Neutrophil (primary cell): Measurements from ENCODE around the gene NALCN.

Experiments
- H3K27ac ChIP-seq: fragments of 200-600 bp; sonication (generic); 2 replicates; pipeline ENCODE4 v1.5.1; 2016; ENCODE audit warnings: mild to moderate bottlenecking, moderate library complexity
- H3K27me3 ChIP-seq: fragments of 200-600 bp; sonication (generic); 2 replicates; pipeline ENCODE4 v1.6.0; 2016; ENCODE audit warnings: mild to moderate bottlenecking
- H3K36me3 ChIP-seq: fragments of 200-600 bp; sonication (generic); 2 replicates; pipeline ENCODE4 v1.5.1; 2017
- H3K4me1 ChIP-seq, 2 experiments: fragments of 200-600 bp in 1 of 2; sonication (generic) in 1 of 2; 1 replicate in 1 of 2; 2 replicates in 1 of 2; pipeline versions ENCODE4 v1.5.1 to v1.6.1; 2013 to 2016; ENCODE audit warnings: low read depth in 1 of 2, low read length in 1 of 2, mild to moderate bottlenecking in 1 of 2, moderate library complexity in 1 of 2; ENCODE audit not compliant: control insufficient read depth in 1 of 2, insufficient read depth in 1 of 2
- H3K4me3 ChIP-seq, 2 experiments: fragments of 200-600 bp in 1 of 2; sonication (generic) in 1 of 2; 1 replicate in 1 of 2; 2 replicates in 1 of 2; pipeline ENCODE4 v1.5.1; 2013 to 2016; ENCODE audit warnings: low read depth in 1 of 2, low read length in 1 of 2, mild to moderate bottlenecking in 1 of 2, moderate library complexity in 1 of 2
- H3K9me3 ChIP-seq: fragments of 200-600 bp; sonication (generic); 2 replicates; pipeline ENCODE4 v1.5.1; 2016
- CTCF ChIP-seq: fragments of 200-600 bp; sonication (generic); IDR thresholded peaks from 2 replicates; pipeline ENCODE4 v1.5.1; 2016; ENCODE audit warnings: antibody characterized with exemption

Gene NALCN

GRCh38 chr13:101390461-101390860 is 25.8 kb downstream of the NALCN start:
- Histone ChIP-seq H3K36me3 (no peaks in the 10 kb centered on the region), H3K27ac (no peak overlapping the region)

DNA sequence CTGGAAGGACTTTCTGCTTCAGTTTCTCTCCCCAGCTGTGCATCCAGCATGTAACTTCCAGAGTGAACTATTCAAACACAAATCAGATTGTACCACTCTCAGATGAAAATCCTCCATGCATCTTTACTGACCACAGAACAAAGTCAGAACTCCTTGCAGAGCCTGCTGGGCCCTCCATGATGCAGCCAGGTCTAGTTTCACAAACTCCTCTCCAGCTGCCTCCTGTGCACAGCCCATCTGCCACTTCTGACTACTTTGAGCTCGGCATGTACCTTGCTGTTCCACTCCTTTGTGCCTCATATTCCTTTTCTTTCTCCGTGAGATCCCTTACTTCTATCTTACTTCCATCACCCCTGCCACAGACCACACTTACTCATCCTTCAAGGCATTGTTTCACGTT is 31.4 kb downstream of the NALCN start:
- no peak for TF ChIP-seq CTCF
- no peaks in the 10 kb centered on the region for H3K9me3 ChIP-seq
- no peak overlapping the region for H3K4me3 ChIP-seq
- no peak overlapping the region for H3K27ac ChIP-seq
- H3K4me1 ChIP-seq, result no peaks in the 10 kb centered on the region
- H3K27me3 ChIP-seq, result no peaks in the 10 kb centered on the region
- H3K36me3 ChIP-seq, result no peaks in the 10 kb centered on the region

More at GRCh38 chr13:101390461-101390860, 25.8 kb downstream of the NALCN start:
- TF ChIP-seq CTCF, result no peak
- no peaks in the 10 kb centered on the region for H3K27me3 ChIP-seq
- H3K4me1 ChIP-seq, result no peaks in the 10 kb centered on the region
- H3K9me3 ChIP-seq, result no peaks in the 10 kb centered on the region
- H3K4me3 ChIP-seq, result no peak overlapping the region

DNA sequence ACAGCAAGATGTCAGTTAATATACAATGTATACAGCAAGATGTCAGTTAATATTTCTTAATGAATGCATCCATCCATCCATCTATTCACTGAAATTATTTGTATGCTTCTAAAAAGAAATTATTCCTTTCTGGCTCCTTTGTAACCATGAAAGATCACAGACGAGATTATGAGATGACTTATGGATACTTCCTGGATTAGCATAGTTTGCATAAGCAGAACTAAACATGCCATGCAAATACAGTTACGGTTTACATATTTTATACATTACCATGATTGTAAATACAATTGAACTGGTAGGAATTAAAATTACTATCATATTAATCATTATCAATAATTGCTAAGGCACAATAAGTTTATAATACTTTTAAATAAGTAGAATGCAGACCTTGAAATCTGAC is 32.7 kb downstream of the NALCN start:
- Histone ChIP-seq H3K9me3 (no peaks in the 10 kb centered on the region), H3K36me3 (no peaks in the 10 kb centered on the region), H3K27me3 (no peaks in the 10 kb centered on the region), H3K4me1 (no peaks in the 10 kb centered on the region), H3K4me3 (no peak overlapping the region), H3K27ac (no peak overlapping the region)
- TF ChIP-seq CTCF, result no peak

- H3K4me1 ChIP-seq, result no peaks in the 10 kb centered on the region
- no peaks in the 10 kb centered on the region for H3K27me3 ChIP-seq
- no peak overlapping the region for H3K27ac ChIP-seq
- H3K36me3 ChIP-seq, result no peaks in the 10 kb centered on the region
- H3K4me3 ChIP-seq, result no peak overlapping the region
- TF ChIP-seq CTCF, result no peak
- H3K9me3 ChIP-seq, result no peaks in the 10 kb centered on the region
These were observed 33.6 kb downstream of the NALCN start for GRCh38 chr13:101382701-101383100.

- H3K9me3 ChIP-seq, result no peaks in the 10 kb centered on the region
- no peak overlapping the region for H3K27ac ChIP-seq
- no peaks in the 10 kb centered on the region for H3K4me1 ChIP-seq
- H3K36me3 ChIP-seq, result no peaks in the 10 kb centered on the region
- no peaks in the 10 kb centered on the region for H3K27me3 ChIP-seq
- TF ChIP-seq CTCF, result no peak
- no peak overlapping the region for H3K4me3 ChIP-seq
These were observed 34.2 kb downstream of the NALCN start for GRCh38 chr13:101382086-101382485.

DNA sequence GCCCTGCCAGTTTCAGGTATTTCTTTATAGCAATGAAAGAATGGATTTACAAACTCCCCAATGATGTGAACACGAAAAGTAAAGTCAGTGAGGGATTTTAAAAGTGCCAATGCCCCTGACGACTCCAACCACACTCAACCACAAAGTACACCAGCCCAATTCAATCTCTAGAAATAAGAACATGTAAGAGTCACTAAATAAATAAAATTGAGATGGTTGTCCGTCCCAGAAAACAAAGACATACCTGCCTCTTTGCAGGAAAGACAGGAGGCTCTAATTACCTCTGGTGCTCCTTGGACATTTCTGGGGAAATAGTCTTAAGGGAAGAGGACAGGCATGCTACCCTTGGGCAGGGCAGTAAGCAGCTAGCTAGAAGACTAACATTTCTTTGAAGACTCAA is 55.8 kb downstream of the NALCN start:
- Histone ChIP-seq H3K4me3 (no peak overlapping the region), H3K36me3 (no peaks in the 10 kb centered on the region), H3K9me3 (no peaks in the 10 kb centered on the region), H3K4me1 (no peaks in the 10 kb centered on the region), H3K27ac (no peak overlapping the region), H3K27me3 (no peaks in the 10 kb centered on the region)
- TF ChIP-seq CTCF, result no peak
